ENCODE measurements around the gene GPAM. TPM values are rescaled to one million over a fixed set of nuclear protein-coding genes. Genes with fewer than 3 reads are reported as not detected.

Gene GPAM
- total and polyA plus RNA-seq, 10 of the 15 experiments (the other 5 are each of a cell fraction or from before 2014, with no cell fraction given) = 3.3 to 9.4 (median 7.4) TPM

GRCh38 chr10:112217386-112218035 is 33.9 kb upstream of the GPAM start:
- CTCF ChIA-PET = interaction anchor here (0.6 kb wide), 1 partner anchor 159 kb away, joined by 4 read pairs; no protein-coding TSS in a partner anchor
- Histone ChIP-seq H3K27me3 (replicated peaks in 1 of 2; ENCODE audit: control insufficient read depth in 2 of 2, insufficient read depth in 2 of 2, low read length in 1 of 2) (peaks cover 0 to 2% of the 10 kb centered on the region in 2 experiments; a peak in 1 of 4 replicates), H3K9ac (ENCODE audit: control insufficient read depth, insufficient read depth, low read length) (no peak overlapping the region), H3K4me2 (ENCODE audit: control insufficient read depth, insufficient read depth) (no peak overlapping the region), H4K20me1 (ENCODE audit: control insufficient read depth, insufficient read depth) (no peaks in the 10 kb centered on the region), H3K36me3 (ENCODE audit: control insufficient read depth in 2 of 2, insufficient read depth in 2 of 2, low read length in 1 of 2) (no peaks in the 10 kb centered on the region), H2AFZ (ENCODE audit: control insufficient read depth, low read depth, low read length) (no peak overlapping the region), H3K9me3 (replicated peaks; ENCODE audit: control insufficient read depth, insufficient read depth, low read length) (no peaks in the 10 kb centered on the region; the same call in 2 of the 3 replicates), H3K27ac (ENCODE audit: control insufficient read depth, insufficient read depth) (no peak overlapping the region), H3K79me2 (ENCODE audit: control insufficient read depth, insufficient read depth, low read length) (no peaks in the 10 kb centered on the region), H3K4me1 (ENCODE audit: control insufficient read depth, insufficient read depth, low read length) (no peaks in the 10 kb centered on the region), H3K4me3 (no peak overlapping the region)
- RAD21 ChIA-PET (ENCODE audit: unreplicated experiment) = no interaction called here
- POLR2A ChIA-PET = no interaction called here
- FAIRE-seq (no peak), DNase-seq (ENCODE audit: low read depth, low spot score) (no peak), ATAC-seq (no peak)
- no TSS peak for BruUV-seq (replicated peaks)
- TF ChIP-seq GABPA (IDR thresholded peaks at IDR 0.05; ENCODE audit: low read depth) (no peak), E4F1 (IDR thresholded peaks at IDR 0.05; ENCODE audit: borderline replicate concordance, partially characterized antibody) (no peak), RUNX3 (IDR thresholded peaks at IDR 0.05; ENCODE audit: low read length) (no peak), CUX1 (IDR thresholded peaks at IDR 0.05; ENCODE audit: insufficient replicate concordance, low read depth, low read length) (no peak), MEF2A (IDR thresholded peaks at IDR 0.05; ENCODE audit: insufficient read depth, low read depth, low read length) (no peak), BRCA1 (IDR thresholded peaks at IDR 0.05; ENCODE audit: low read depth, low read length) (no peak), CBFB (IDR thresholded peaks at IDR 0.05; ENCODE audit: low read depth) (no peak), ZNF274 (IDR thresholded peaks at IDR 0.05; ENCODE audit: insufficient read depth, insufficient read length) (no peak), SRF (IDR thresholded peaks at IDR 0.05; ENCODE audit: low read depth in 2 of 2, low read length in 2 of 2) (no peak)
- in situ Hi-C loops (cut with MboI) (no loop called here), intact Hi-C loops (cut with micrococcal nuclease; ENCODE audit: unreplicated experiment) (no loop called here)
- SMC1A ChIA-PET (ENCODE audit: uncharacterized antibody, unreplicated experiment) = interaction anchor here (1.1 kb wide), 1 partner anchor 18 kb away, joined by 3 read pairs; no protein-coding TSS in a partner anchor
- 51% methylated on average over 4 of the region's 4 CpGs for WGBS (ENCODE audit: insufficient coverage, insufficient replicate concordance, low lambda C conversion rate, missing lambda C conversion rate)
